NOMO-1 (cell line): ENCODE measurements around the gene NSUN3.

Experiments
- DNase-seq, 2 experiments: peaks; one replicate each; lab custom pipeline; 2025; ENCODE audit not compliant: unreplicated experiment in 2 of 2; lab: John Stamatoyannopoulos, UW

The NSUN3 gene

DNA sequence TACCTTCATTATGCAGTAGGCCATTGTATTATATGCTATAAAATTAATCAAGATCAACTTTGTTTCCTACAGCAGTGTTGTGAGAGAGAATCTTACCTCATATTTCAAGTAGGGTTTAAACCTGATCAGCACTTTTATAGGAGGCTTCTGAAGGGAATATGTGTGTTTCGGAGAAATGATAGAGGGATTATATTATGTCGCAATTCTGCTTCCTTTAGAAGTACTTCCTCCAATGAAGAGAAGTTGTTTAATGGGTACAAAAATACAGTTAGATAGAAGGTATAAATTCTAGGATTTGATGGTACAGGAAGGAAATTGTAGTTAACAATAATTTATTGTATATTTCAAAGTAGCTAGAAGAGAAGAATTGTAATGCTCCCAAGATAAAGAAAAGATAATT is 54.9 kb downstream of the NSUN3 start:
- DNase-seq = peak in 1 of 2 experiments; percentile 13

- DNase-seq = peak in 1 of 2 experiments; percentile 8
Measured at GRCh38 chr3:94118390-94118789, 55.5 kb downstream of the NSUN3 start.

- DNase-seq = no peak
Measured at GRCh38 chr3:94121161-94121560, 58.3 kb downstream of the NSUN3 start.

DNA sequence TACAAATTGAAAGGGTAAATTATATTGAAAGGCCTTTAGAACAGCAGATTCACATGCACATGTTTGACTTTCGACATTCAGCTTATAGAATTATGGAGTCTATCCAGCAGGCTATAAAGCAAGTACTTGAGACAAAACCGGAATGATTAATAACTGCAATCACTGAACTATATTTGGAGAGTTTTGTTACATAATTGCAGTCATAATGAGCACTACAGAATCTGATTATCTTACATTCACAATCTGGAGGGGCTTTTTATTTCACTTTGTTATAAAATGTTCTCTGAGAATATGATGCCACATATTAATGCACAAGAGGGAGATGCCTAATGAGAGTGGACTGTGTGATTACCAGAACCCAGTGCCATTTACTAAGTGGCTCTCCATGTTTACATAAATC is 64.3 kb downstream of the NSUN3 start:
- DNase-seq = no peak

- DNase-seq = no peak
Measured at GRCh38 chr3:94130690-94131089, 67.8 kb downstream of the NSUN3 start.

- no peak for DNase-seq
Measured at GRCh38 chr3:94132777-94133176, 69.9 kb downstream of the NSUN3 start.

DNA sequence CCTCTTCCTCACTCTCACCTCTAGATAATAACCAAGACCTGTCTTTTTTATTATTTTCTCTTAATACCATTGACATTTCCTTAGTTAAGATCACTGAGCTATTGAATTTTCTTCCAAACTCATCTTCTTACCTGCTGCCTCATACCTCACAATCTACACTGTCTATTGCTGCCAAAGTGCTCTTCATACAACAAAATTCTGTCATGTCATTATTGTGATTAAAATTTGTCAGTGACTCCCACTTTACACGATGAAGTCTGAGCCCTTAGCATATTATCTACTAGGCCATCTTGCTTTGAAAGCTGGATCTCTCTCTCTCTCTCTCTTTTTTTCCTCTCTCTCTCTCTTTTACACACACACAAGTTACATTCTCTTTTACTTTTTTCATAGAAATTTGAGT is 73.3 kb downstream of the NSUN3 start:
- DNase-seq = no peak

DNA sequence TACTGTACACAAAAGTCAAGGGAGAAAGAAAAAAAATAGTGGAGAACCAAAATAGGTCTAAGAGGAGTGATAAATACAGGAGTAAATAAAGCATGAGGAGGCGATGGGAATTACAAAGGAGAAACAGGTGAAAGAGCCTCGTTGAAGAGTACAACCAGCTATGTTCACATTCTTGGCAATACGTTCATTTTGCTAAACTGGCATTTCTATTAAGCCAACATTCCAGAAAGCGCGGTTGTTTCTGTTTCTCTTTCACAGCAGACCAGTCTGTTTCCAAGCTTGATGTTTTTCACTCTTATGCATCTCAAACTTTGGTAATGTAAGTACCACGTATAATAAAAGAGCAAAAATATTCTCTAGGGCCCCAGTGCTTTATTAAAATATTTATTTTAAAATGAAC is 74.5 kb downstream of the NSUN3 start:
- no peak for DNase-seq

- DNase-seq = no peak
Measured at GRCh38 chr3:94146455-94146854, 83.6 kb downstream of the NSUN3 start.

GRCh38 chr3:94147012-94147411 is 84.2 kb downstream of the NSUN3 start:
- DNase-seq = no peak

DNA sequence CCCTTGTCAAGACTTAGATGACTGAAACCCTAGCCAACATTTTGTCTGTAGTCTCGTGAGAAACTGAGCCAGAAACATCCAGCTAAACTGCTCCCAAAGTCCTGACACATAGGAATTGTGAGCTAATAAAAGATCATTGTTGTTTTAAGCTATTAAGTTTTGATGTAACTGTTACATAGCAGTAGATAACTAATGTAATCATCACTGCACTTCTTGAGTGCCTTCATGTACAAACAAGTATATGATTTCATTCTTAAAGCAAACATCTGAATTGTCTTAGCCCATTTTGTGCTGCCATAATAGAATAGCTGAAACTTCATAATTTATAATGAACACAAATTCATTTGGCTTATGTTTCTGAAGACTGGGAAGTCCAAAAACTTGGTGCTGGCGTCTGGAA is 87.3 kb downstream of the NSUN3 start:
- no peak for DNase-seq

GRCh38 chr3:94156626-94157025 is 93.8 kb downstream of the NSUN3 start:
- no peak for DNase-seq

DNA sequence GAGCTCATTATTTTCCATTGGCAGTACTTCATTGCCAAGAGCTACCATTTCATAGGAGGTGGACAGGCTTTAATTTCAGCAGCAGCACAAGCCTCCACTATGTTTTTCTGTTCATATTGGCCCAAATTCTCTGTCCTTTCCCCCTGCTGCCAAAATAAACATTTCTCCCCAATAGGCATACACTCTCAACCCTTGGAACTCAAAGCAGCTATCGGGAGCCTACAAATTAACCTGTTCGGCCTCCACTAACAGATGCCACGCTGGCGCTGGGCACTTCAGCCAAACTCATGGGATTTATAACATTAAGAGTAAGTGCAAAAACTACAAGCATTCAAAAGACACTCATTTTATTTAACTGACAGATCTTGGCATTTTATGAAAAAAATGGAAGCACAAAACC is 95.7 kb downstream of the NSUN3 start:
- no peak for DNase-seq

GRCh38 chr3:94159062-94159828 is 96.4 kb downstream of the NSUN3 start:
- no peak for DNase-seq

GRCh38 chr3:94162700-94163099 is 99.8 kb downstream of the NSUN3 start:
- DNase-seq = no peak

- no peak for DNase-seq
Measured at GRCh38 chr3:94167346-94167745, 104.5 kb downstream of the NSUN3 start.

DNA sequence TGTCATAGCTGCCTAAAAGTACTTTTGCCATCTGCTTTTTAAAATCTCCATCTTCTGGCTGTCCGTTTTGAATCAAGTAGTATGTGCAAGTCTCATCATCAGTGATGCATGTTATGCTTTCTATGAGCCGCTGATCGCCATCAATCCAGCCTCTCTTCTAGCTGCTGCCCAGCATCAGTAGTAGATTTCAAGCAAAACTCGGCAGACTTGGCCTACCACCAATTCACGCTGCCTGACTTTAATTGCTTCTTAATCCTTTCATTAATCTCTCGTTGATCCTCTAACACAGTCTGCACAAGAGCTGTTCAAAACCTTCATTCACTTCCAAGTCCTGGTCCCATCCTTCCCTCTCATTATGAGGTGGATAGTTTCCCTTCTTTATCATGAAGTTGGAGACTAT is 104.9 kb downstream of the NSUN3 start:
- no peak for DNase-seq

DNA sequence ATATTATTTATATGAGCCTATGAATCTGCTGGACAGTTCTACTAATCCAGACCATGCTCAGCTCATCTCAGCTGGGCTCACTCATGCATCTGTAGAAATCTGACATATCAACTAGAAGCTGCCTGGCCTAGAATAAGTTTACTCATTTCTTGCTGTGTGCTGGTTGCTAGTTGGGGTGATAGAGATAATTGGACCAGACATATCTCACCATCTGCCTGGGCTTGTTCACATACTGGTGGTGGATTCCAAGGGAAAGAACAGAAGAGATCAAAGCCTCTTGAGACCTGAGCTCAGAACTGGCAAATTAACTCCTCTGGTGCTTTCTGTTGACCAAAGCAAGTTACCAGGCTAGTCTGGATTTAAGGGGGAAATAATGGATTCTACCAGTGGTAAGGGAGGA is 109.1 kb downstream of the NSUN3 start:
- no peak for DNase-seq

DNA sequence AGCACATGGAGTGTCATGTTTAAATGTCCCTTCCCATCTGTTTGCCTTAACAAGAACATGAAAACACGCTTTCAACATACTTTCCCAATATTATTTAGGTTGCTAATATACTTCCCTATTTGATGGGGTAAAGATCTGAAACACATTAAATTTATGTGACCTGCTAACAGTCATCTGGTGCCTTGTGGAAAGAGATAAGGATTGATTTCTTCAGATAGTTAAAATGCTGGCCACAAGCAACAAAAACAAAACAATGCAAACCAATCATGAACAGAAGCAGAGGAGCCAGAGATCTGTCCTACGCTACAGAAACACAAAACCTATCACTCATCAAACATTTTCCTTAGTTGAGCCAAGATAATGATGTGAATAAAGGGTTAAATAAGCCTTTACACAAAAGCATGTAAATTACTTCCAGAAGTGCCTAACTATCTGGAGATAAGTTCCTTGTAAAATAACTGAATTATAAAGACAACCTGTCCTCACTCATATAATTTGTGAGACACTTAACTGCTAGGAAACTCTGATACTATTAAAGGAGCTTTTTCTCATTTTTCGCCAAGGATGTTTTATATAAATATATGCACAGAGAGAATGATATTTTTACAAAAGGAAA is 109.9 kb downstream of the NSUN3 start:
- DNase-seq = no peak

DNA sequence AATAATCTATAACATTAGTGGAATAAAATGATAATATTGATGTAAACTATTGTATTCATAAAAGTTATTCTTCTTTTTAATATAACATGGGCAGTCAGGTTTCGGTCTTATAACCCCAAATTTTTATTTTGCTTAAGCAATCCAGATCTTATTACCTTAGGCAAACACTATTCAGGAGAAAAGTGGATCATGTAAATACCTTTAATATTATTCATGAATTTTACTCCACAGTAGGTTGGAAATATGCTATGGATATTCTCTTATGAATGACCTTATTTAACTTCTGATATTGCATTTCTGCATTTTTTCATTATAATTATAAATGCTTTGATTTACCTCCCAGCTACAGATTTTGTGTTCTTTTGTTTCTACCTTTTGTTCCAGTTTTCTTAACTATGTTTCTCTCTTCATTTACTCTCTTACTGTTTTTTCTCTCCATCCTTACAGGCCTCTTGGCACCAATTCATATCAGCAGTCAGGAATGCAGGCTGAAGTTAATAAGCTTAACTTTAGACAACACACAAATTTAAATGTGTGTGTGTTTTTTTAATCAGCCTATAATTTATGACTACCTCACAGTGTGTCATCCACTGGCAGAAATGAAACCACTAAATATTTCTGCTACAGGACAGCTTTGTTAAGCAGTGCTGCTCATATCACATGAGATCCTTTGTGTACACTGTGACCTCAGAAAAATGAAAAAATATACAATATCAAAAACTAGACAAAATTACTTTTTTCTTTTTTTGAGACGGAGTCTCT is 111.0 kb downstream of the NSUN3 start:
- DNase-seq = no peak

DNA sequence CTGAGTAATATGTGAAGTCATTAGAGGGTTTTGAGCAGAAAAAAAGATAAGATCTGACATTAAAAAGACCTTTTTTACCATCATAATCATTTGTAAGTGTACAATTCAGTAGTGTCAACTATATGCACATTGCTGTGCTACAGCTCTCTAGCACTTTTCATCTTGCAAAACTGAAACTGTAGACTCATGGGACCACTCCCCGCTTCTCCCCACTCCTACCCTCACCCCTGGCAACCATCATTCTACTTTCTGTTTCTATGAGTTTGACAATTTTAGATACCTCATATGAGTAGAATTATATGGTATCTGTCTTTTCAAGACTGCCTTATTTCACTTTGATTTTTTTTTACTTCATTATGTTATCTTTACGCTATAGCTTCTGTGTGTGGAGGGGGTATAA is 112.8 kb downstream of the NSUN3 start:
- no peak for DNase-seq
